Myocyte (in vitro differentiated cells): ENCODE measurements around the gene SLC1A2. TPM values are rescaled to one million over a fixed set of nuclear protein-coding genes. Genes with fewer than 3 reads are reported as not detected.

Experiments used
- DNase-seq: peaks from one replicate; pipeline ENCODE4 v3.0.0-alpha.2; 2012; ENCODE audit warnings: low read depth
- total RNA-seq: library from RNA; depleted of rRNA; stranded (reverse); fragments of >200 nt; gene quantifications from 2 replicates; pipeline ENCODE4 v1.2.3, GENCODE V29; 2014

The SLC1A2 gene
- total RNA-seq, 1 donor from 2014 or later: 2.9 TPM

DNA sequence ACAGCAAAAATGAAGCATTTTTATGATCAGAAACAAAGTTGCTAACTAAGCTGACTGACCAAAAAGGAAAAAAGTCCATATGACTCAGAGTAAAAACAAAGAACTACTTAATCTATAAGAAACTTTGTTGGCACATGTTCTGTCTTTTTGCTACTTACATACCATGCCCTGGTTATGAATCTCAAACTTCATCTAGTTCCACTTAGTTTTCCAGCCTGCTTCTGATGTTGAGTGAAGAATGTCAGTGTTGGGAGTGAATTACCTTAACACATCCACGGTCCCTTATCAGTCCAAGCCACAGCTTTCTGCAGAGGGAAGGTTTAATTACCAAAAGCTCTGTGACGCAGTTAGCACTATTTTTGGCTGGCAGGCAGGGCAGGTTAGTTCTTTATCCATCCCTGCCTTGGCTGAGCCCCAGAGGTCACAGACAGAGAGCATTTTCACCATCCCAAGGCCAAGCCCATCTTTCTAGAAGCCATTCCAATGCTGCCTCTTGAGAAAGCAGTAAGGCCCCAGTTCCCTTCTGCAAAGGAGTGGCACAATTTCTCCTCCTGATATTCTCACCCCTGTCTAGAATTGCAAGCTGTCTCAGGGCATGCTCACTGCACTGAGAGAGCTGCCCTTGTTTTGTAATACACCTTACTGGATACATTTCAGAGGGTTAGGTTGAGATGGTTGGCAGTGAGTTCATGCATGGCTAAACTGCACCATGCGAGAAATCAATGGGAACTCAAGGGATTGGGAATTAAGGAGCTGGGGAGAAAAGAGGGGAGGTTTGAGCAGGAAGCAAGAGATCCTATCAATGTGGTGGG, 67.1 kb downstream of the SLC1A2 start:
- DNase-seq: no peak

GRCh38 chr11:35349897-35350296, 69.5 kb downstream of the SLC1A2 start:
- DNase-seq: no peak

DNA sequence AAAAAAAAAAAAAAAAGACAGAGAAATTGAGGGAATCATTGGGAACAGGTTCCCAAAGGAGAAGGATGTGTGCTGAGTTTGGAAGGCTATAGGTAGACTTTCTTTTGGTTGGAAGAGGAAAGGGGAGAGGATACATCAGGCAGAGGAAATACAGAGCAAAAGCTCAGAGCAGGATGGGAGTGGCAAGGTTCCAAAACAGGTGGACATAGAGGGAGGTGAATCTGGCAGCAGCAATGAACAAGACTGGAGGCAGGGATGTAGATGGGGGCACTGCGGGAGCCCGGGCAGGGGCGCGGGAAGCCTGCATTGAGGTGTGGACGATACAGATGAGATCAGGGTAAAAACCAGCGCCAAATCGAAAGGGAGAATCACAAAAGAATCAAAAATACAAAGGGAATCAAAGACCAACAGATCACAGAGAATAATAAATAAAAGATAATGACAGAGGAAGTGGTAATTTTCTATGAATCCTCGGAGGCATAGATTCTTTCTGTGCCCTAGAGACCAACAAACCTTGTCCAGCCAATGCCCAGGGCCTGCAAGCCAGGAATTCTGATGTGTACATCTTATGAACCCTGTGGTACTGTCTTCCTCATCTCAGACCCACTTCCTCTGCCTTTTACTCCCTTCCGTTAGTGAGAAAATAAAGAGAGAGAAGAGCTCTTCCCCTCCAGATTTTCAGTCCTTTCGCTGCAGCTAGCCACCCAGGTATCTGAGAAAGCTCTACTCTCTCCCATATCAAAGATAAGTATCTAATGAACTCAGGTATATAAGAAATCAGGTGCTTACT, 70.3 kb downstream of the SLC1A2 start:
- no peak for DNase-seq

GRCh38 chr11:35347921-35348331, 71.4 kb downstream of the SLC1A2 start:
- no peak for DNase-seq

GRCh38 chr11:35347173-35347878, 72.0 kb downstream of the SLC1A2 start:
- no peak for DNase-seq

GRCh38 chr11:35346472-35347156, 72.7 kb downstream of the SLC1A2 start:
- DNase-seq: no peak

DNA sequence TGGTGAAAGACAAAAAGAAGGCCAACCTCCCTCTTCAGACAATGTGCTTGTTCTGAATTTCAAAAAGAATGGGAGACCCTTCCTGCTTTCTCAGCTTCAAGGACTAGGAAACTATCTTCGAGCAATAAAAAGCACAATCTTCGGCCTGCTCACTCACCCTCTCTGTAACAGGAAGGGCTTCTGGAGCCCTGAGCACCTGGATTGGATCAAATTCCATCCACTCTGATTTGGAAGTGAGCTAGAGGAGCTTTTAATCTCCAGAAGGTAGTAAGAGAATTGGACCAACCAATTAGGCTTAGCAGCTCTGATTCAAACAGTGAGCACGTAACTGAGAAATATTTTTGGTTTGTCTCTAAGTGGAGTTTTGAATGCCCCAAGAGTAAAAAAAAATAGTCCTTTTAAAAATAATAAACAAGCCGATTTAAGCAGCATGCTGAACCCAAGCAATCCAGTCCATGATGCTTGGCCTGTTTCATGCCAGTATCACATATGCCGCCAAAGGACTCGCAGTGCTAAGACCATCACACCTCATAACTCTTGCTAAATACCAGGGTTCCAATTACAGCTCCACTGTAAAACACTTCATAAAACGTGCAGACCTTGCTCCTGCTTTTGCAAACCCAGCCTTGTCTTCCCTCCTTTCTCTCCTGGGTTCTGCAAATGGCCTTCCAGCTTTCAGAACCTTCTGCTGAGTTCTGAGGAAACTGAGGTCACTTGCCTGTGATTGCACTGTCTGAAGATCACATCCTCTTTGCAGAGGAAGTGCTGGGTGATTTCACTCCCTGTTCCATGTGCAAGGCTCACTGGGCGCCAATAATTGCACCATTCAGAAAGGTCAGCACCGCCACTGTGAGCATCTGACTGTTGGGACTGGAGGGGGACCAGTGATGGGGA, 74.4 kb downstream of the SLC1A2 start:
- no peak for DNase-seq

- DNase-seq: no peak
These were observed 76.2 kb downstream of the SLC1A2 start for GRCh38 chr11:35343033-35343598.

DNA sequence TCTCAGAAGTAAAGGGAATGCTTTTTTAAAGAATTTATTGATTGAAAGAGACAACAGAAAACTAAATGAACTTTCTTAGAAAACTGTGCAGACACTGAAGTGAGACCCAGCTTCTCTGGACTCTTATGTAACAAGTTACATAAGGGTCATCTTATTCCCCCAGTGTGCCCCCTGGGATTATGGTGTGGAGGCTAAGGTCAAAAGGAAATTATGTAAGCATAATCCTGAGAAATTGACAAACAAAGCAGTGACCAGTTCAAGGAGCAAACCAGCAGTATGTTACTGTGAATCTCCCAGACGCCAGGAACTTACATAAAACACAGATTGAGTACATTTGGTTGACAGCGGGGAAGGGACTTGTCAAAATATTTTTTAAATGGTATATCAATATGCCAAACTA, 78.6 kb downstream of the SLC1A2 start:
- DNase-seq: no peak

DNA sequence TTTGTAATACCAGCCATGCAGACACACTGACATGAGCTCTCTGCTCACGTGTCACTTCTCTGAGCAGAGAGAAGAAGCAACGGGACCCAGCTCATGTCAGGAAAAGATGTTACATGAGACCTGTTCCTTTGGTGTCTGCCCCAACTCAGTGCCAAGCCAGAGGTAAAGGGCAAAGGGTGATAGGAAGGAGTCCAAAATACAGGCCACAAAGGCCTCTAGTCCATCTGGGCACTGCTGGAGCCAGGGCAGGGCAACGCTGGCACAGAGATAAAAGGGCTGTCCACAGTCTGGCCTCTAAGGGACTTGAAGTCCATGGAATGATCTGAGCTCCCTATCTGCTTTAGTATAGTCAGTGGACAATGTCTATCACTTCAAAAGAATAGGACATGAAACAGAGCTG, 79.3 kb downstream of the SLC1A2 start:
- no peak for DNase-seq

DNA sequence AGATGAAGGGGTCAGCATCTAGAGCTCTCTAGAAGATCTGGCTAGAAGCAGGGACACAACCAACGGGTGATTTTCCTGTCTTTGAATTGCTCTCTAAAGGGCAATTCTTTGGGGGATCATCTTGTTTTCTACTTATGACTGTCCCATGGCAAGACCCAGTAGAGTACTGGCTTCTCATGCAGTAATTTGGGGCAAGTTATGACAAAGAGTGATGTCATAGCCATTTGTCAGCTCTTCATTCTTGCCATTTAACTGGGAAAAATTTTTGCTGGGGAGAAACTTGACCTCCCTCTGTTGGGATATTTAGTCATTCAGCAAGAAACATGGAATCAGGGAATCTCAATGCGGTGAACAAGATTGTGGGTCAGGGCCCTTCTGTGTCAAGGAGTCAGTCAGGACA, 80.4 kb downstream of the SLC1A2 start:
- DNase-seq: no peak

DNA sequence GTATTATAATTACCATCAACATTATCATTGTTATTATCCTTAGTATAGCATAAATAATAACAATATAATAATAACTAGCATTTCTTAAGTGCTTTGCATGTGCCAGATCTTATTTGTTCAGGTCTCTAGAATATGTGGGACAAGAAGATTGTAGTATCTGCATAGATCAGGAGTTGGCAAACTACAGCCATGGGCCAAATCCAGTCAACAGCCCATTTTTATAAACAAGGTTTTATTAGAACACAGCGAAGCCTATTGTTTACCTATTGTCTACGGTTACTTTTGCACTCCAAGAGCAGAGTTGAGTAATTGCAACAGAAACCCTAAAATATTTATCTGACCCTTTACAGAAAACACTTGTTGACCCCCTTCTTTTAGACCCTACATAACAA, 81.4 kb downstream of the SLC1A2 start:
- DNase-seq: no peak

- peak; percentile 91 for DNase-seq
These were observed 82.0 kb downstream of the SLC1A2 start for GRCh38 chr11:35337136-35337913.

- DNase-seq: no peak
These were observed 82.6 kb downstream of the SLC1A2 start for GRCh38 chr11:35336726-35337125.

GRCh38 chr11:35335226-35335625, 84.1 kb downstream of the SLC1A2 start:
- peak; percentile 82 for DNase-seq

GRCh38 chr11:35334385-35335090, 84.8 kb downstream of the SLC1A2 start:
- DNase-seq: no peak

DNA sequence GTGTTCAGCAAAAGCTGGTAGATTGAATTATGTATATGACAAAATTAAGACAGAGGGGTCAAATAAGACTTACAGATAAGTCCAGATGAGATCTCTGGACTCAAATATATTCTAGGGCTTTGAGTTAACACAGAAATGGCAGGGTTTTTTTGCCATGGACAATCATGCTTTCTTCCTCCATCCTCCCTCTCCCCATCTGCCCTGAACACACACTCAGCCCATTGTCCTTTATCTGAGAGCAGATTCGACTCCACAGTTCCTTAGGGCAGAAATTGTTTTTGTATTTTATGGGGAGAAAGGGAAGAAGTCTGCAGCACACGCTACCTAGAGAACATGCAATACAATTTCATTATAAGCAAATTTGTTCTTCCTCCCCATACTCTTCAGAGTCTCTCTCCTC, 86.8 kb downstream of the SLC1A2 start:
- no peak for DNase-seq

- DNase-seq: no peak
These were observed 88.4 kb downstream of the SLC1A2 start for GRCh38 chr11:35330931-35331330.
